Neuronal stem cell (in vitro differentiated cells): ENCODE results near the gene ENTPD6.

Experiments used
- DNase-seq: peaks from one replicate; pipeline ENCODE4 v3.0.0-alpha.2; 2013; ENCODE audit warnings: low spot score
- H2AFZ ChIP-seq: one replicate; pipeline ENCODE4 v1.6.1; 2013; ENCODE audit warnings: mild to moderate bottlenecking, low read length, inconsistent platforms
- H2AK5ac ChIP-seq: 2 replicates; pipeline ENCODE4 v1.6.1; 2013; ENCODE audit warnings: low read depth, mild to moderate bottlenecking, inconsistent platforms, low read length, moderate library complexity, mixed read lengths
- H2BK120ac ChIP-seq: 2 replicates; pipeline ENCODE4 v1.6.1; 2013; ENCODE audit warnings: low read depth, mild to moderate bottlenecking, inconsistent platforms, low read length, moderate library complexity, mixed read lengths
- H2BK12ac ChIP-seq: one replicate; pipeline ENCODE4 v1.6.1; 2013; ENCODE audit warnings: low read length, inconsistent platforms
- H2BK15ac ChIP-seq: 2 replicates; pipeline ENCODE4 v1.6.1; 2013; ENCODE audit warnings: mild to moderate bottlenecking, low read length, inconsistent platforms, mixed read lengths
- H2BK5ac ChIP-seq: one replicate; pipeline ENCODE4 v1.6.1; 2013; ENCODE audit warnings: inconsistent platforms, mild to moderate bottlenecking, low read length, moderate library complexity
- H3K14ac ChIP-seq: one replicate; pipeline ENCODE4 v1.6.1; 2013; ENCODE audit warnings: low read length, inconsistent platforms
- H3K18ac ChIP-seq: 2 replicates; pipeline ENCODE4 v1.6.1; 2013; ENCODE audit warnings: low read length, inconsistent platforms
- H3K23ac ChIP-seq: 2 replicates; pipeline ENCODE4 v1.6.1; 2013; ENCODE audit warnings: low read depth, mild to moderate bottlenecking, mixed read lengths, low read length, inconsistent platforms; ENCODE audit not compliant: poor library complexity
- H3K27ac ChIP-seq: replicated peaks from 3 replicates; pipeline ENCODE4 v1.5.1; 2013; ENCODE audit warnings: low read length, inconsistent platforms
- H3K27me3 ChIP-seq, 3 experiments: 2 replicates each; pipeline ENCODE4 v1.6.1; 2013; ENCODE audit warnings: low read length in 3 of 3, mild to moderate bottlenecking in 2 of 3, inconsistent platforms in 1 of 3, low read depth in 1 of 3, mixed read lengths in 1 of 3, moderate library complexity in 1 of 3; ENCODE audit not compliant: control insufficient read depth in 3 of 3, insufficient read depth in 3 of 3
- H3K36me3 ChIP-seq, 2 donors: replicated peaks in 1 of 2; 2 replicates each; pipeline ENCODE4 v1.6.1; 2013; ENCODE audit warnings: low read length in 2 of 2; ENCODE audit not compliant: control insufficient read depth in 2 of 2, insufficient read depth in 2 of 2
- H3K4ac ChIP-seq: 2 replicates; pipeline ENCODE4 v1.6.1; 2013; ENCODE audit warnings: inconsistent platforms, mild to moderate bottlenecking, low read length, moderate library complexity
- H3K4me1 ChIP-seq, 2 donors: 1 replicate in 1 of 2; 2 replicates in 1 of 2; pipeline ENCODE4 v1.6.1; 2013; ENCODE audit warnings: low read length in 2 of 2, low read depth in 1 of 2; ENCODE audit not compliant: control insufficient read depth in 2 of 2, insufficient read depth in 1 of 2
- H3K4me2 ChIP-seq: one replicate; pipeline ENCODE4 v1.6.1; 2013; ENCODE audit warnings: mild to moderate bottlenecking, low read length, inconsistent platforms; ENCODE audit not compliant: insufficient read depth, poor library complexity, severe bottlenecking
- H3K4me3 ChIP-seq, 2 donors: 2 replicates each; pipeline ENCODE4 v1.5.1; 2013; ENCODE audit warnings: low read length in 2 of 2, mild to moderate bottlenecking in 2 of 2, inconsistent platforms in 1 of 2, moderate library complexity in 1 of 2
- H3K79me1 ChIP-seq: one replicate; pipeline ENCODE4 v1.6.1; 2013; ENCODE audit warnings: low read depth, mild to moderate bottlenecking, inconsistent platforms, low read length, moderate library complexity
- H3K9ac ChIP-seq: one replicate; pipeline ENCODE4 v1.6.1; 2013; ENCODE audit warnings: mild to moderate bottlenecking, low read depth, low read length, inconsistent platforms; ENCODE audit not compliant: poor library complexity
- H3K9me3 ChIP-seq, 2 donors: replicated peaks in 1 of 2; 2 replicates each; pipeline versions ENCODE3 to v1.6.1; 2013; ENCODE audit warnings: low read length in 2 of 2, mild to moderate bottlenecking in 2 of 2, inconsistent platforms in 1 of 2, low read depth in 1 of 2, mixed read lengths in 1 of 2, moderate library complexity in 1 of 2; ENCODE audit not compliant: control insufficient read depth in 2 of 2, insufficient read depth in 1 of 2
- H4K8ac ChIP-seq: one replicate; pipeline ENCODE4 v1.6.1; 2013; ENCODE audit warnings: low read depth, mild to moderate bottlenecking, inconsistent platforms, low read length, moderate library complexity
- H4K91ac ChIP-seq: one replicate; pipeline ENCODE4 v1.6.1; 2013; ENCODE audit warnings: low read length, low read depth, mild to moderate bottlenecking, inconsistent platforms; ENCODE audit not compliant: poor library complexity
- WGBS, 2 donors: extraction: QIAGEN DNeasy Blood & Tissue Kit; methylation state at CpG; one replicate each; pipeline ENCODE4 v1.1.7; 2013; ENCODE audit warnings: missing lambda C conversion rate in 2 of 2, mixed read lengths in 1 of 2; ENCODE audit not compliant: insufficient read length in 2 of 2, insufficient replicate concordance in 1 of 2; ENCODE audit errors: extremely low coverage in 2 of 2; 5-methylcytosine and 5-hydroxymethylcytosine counted together

Gene ENTPD6

DNA sequence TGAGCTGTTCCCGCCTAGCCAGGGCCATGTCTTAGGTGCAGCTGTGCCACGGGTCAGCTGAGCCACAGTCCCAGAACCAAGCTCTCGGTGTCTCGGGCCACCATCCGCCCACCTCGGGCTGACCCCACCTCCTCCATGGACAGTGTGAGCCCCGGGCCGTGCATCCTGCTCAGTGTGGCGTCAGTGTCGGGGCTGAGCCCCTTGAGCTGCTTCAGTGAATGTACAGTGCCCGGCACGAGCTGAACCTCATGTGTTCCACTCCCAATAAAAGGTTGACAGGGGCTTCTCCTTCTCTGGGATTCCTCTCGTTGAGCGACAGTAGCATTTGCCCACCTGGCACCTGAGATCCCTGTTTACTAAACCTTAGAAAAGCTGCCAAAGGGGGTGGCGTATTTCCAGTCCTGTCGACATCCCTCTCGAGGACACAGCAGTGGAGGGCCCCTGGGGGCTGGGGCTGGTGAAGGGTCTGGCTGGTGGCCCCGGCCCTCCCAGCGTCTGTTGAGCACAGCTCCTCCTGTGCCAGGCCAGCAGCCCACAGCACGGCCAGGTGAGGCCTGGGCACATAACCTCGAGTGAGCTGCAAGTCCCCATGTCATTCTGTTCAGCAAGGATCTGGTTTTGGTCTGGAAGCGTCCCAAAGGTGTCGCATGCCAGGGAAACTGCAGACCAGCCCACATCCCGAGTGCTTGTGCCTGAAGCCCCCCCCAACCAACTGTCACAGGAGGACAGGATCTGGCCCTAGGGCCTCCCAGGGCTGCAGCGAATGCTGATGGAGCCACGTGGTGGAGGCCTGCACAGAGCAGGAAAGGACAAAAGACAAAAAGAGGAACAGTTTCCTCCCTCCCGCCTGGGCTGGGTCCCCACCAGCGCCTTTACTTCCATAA lies 31.2 kb downstream of the ENTPD6 start:
- Histone ChIP-seq H3K36me3 (peaks cover 2 to 5% of the 10 kb centered on the region in 2 donors), H4K8ac (no peak overlapping the region), H2BK15ac (peak overlapping the region; percentile 79), H2BK12ac (no peak overlapping the region), H3K27ac (no peak overlapping the region), H3K27me3 (no peaks in the 10 kb centered on the region), H3K4ac (no peak overlapping the region), H3K23ac (peak overlapping the region; percentile 18), H4K91ac (no peak overlapping the region), H3K9ac (no peak overlapping the region), H2BK120ac (no peak overlapping the region), H3K4me3 (no peak overlapping the region), H2BK5ac (no peak overlapping the region), H3K14ac (no peak overlapping the region), H3K79me1 (no peaks in the 10 kb centered on the region), H3K9me3 (no peaks in the 10 kb centered on the region), H3K4me2 (no peak overlapping the region), H3K4me1 (peaks cover 18% of the 10 kb centered on the region in 2 donors), H2AFZ (peak overlapping the region; percentile 22), H2AK5ac (peak overlapping the region; percentile 72), H3K18ac (peak overlapping the region; percentile 88)
- no peak for DNase-seq
- no CpG with 5 or more reads among the region's 28 CpGs for WGBS, 2 donors

DNA sequence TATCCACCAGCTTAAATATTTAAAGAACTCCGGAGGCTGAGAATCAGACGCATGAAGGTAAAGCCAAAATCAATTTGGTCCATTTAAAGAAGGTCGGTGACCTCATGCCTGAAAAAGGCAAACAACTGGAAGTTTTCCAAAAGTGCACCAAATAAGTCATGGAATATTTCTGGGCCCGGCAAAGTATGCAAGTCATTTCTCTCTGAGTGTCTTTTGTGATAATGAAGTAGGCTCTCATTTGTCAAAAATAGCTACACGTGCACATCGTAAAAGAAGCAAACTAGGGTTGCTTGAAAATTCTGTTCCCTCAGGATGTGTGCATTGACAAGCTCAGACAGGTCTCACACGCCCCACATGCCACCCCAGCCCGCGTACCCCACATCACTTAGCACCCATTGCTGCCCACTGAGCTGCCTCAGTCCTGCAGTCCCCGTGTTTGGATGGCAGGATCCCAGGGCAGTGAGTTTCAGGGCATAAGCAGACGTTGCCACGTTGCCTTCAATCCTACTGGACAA lies 31.9 kb downstream of the ENTPD6 start:
- Histone ChIP-seq H2BK12ac (no peak overlapping the region), H2BK120ac (no peak overlapping the region), H3K14ac (no peak overlapping the region), H2AK5ac (no peak overlapping the region), H3K18ac (no peak overlapping the region), H3K9me3 (no peaks in the 10 kb centered on the region), H2BK5ac (no peak overlapping the region), H4K8ac (no peak overlapping the region), H3K4ac (no peak overlapping the region), H4K91ac (no peak overlapping the region), H3K4me2 (no peak overlapping the region), H3K36me3 (peaks cover 2 to 5% of the 10 kb centered on the region in 2 donors), H3K79me1 (no peaks in the 10 kb centered on the region), H3K4me3 (no peak overlapping the region), H3K23ac (no peak overlapping the region), H3K27me3 (no peaks in the 10 kb centered on the region), H2AFZ (peak overlapping the region; percentile 22), H3K4me1 (peaks cover 17 to 18% of the 10 kb centered on the region in 2 donors), H3K27ac (no peak overlapping the region), H3K9ac (peak overlapping the region; percentile 5), H2BK15ac (no peak overlapping the region)
- no peak for DNase-seq
- WGBS, 2 donors, result no CpG with 5 or more reads among the region's 12 CpGs

DNA sequence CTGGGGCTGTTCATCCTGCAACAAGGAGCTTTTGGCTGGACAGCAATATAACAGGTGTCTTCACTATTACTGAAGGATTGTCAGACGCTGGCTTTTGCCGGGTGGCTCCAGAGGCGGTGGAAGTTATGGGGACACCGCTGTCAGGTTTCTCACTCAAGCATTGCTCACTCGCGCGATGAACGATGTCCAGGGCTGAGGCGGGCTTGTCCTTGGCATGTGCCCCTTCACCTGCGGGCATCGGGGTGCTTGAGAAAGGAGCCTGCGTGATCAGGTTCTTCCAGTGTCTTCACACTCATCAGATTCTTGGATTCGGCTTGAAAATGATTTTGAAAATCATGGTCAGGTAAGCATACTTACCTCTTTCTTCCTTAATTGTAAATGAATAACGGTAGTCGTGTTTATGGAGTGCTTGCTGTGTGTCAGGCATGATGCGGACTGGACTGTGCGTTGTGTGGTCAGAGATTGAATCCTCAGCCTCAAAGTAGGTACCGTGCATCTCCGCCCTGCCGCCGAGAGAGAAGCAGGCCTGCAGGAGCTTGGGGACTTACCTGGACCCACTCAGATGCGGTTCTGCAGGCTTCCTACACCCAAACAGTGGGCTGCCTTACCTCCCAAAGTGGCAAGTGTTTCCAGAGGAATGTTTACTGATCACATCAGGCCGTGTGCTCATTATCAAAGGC lies 34.1 kb downstream of the ENTPD6 start:
- H2BK15ac ChIP-seq, result no peak overlapping the region
- no peaks in the 10 kb centered on the region for H3K36me3 ChIP-seq
- H3K18ac ChIP-seq, result no peak overlapping the region
- H2BK120ac ChIP-seq, result no peak overlapping the region
- H3K4me3 ChIP-seq, result no peak overlapping the region
- no peak for DNase-seq
- no peak overlapping the region for H4K8ac ChIP-seq
- H3K4ac ChIP-seq, result no peak overlapping the region
- H4K91ac ChIP-seq, result no peak overlapping the region
- H2BK12ac ChIP-seq, result no peak overlapping the region
- no CpG with 5 or more reads among the region's 23 CpGs for whole genome bisulfite sequencing, 2 donors
- no peaks in the 10 kb centered on the region for H3K9me3 ChIP-seq
- no peak overlapping the region for H2BK5ac ChIP-seq
- H3K23ac ChIP-seq, result no peak overlapping the region
- H2AFZ ChIP-seq, result no peak overlapping the region
- no peak overlapping the region for H3K27ac ChIP-seq
- no peaks in the 10 kb centered on the region for H3K79me1 ChIP-seq
- H3K14ac ChIP-seq, result peak overlapping the region; percentile 67
- H3K9ac ChIP-seq, result no peak overlapping the region
- H2AK5ac ChIP-seq, result no peak overlapping the region
- no peaks in the 10 kb centered on the region for H3K27me3 ChIP-seq
- H3K4me1 ChIP-seq, result peaks cover 6 to 15% of the 10 kb centered on the region in 2 donors
- no peak overlapping the region for H3K4me2 ChIP-seq
